Measurements from ENCODE around the gene RABEP1. TPM values are rescaled to one million over a fixed set of nuclear protein-coding genes. Genes with fewer than 3 reads are reported as not detected.

Gene RABEP1
- total and polyA plus RNA-seq, 9 of the 15 experiments (the other 6 are each of a cell fraction or from before 2014, with no cell fraction given), result 8.2 to 38.9 (median 30.3) TPM

- TF ChIP-seq THRB (CRISPR knock-in tag; conservative IDR thresholded peaks at IDR 0.05), result no peak
- no peak for TF ChIP-seq NBN (IDR thresholded peaks at IDR 0.05; ENCODE audit: low read depth)
- no peak for TF ChIP-seq ZNF551 (CRISPR knock-in tag; IDR thresholded peaks at IDR 0.05)
- TF ChIP-seq ZNF197 (CRISPR knock-in tag; IDR thresholded peaks at IDR 0.05; ENCODE audit: low read depth), result no peak
- TF ChIP-seq PHF8 (IDR thresholded peaks at IDR 0.05; ENCODE audit: borderline replicate concordance, low read length), result no peak
- no peak for TF ChIP-seq BRF2 (IDR thresholded peaks at IDR 0.05; ENCODE audit: borderline replicate concordance, insufficient read depth, insufficient read length)
- TF ChIP-seq ESRRA (IDR thresholded peaks at IDR 0.05; ENCODE audit: borderline replicate concordance, low read depth), result no peak
- TF ChIP-seq BMI1 (IDR thresholded peaks at IDR 0.05; ENCODE audit: low read length), result no peak
- TF ChIP-seq DACH1 (IDR thresholded peaks at IDR 0.05; ENCODE audit: partially characterized antibody), result no peak
- no peak for TF ChIP-seq RBM39 (optimal IDR thresholded peaks at IDR 0.05; ENCODE audit: low read depth, low read length)
Observed at GRCh38 chr17:5430413-5430999, 148.4 kb downstream of the RABEP1 start (continued).

All from K562 (cell line).